Left forelimb (tissue), 1 donor: ENCODE data around the gene POFUT1.
"Not testable (repeated sequence)": the region's sequence is repeated elsewhere in the genome, so short reads cannot be mapped to it uniquely, and the experiment has no call there.

Experiments
- DNase-seq: peaks from one replicate; pipeline ENCODE4 v3.0.0-alpha.2; 2018; ENCODE audit warnings: low spot score

POFUT1 gene

GRCh38 chr20:32234135-32234808 is 26.6 kb downstream of the POFUT1 start:
- DNase-seq, result no peak

DNA sequence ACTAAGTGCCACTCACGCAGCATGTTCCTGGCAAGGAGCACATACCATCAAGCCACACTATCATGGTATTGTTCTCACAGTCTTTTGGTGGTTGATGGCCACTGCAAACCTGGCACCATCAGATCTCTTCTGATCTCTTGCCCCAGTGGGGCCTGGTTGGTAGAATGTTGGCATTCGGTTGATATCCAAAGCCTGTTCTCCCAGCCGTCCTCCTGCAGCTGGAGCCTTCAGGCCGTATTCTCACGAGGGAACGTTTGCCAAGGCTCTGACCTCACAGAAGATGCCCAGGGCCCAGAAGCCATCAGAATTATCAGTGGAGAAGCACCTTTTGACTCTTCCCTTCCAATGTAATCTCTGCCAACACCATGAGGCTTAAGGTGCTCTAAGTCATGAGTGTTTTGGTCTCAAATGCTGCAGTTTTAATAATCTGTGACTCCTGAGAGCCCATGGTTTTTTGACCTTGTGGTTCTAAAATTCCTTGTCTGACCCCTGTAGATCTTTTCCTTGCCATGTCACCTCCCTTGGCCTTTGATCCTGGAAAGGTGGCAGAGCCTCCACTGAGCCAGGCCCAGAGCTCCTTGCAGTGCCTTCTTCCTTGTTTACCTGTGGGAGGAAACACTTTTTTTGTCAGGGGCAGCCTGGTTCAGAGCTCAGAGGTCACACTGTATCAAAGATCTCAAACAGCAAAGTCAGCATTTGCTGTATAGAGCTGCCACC is 27.8 kb downstream of the POFUT1 start:
- DNase-seq, result no peak

- no peak for DNase-seq
These were observed 28.4 kb downstream of the POFUT1 start for GRCh38 chr20:32236048-32236533.

GRCh38 chr20:32236819-32237218 is 29.1 kb downstream of the POFUT1 start:
- no peak for DNase-seq

- DNase-seq, result no peak
These were observed 29.7 kb downstream of the POFUT1 start for GRCh38 chr20:32237419-32237818.

DNA sequence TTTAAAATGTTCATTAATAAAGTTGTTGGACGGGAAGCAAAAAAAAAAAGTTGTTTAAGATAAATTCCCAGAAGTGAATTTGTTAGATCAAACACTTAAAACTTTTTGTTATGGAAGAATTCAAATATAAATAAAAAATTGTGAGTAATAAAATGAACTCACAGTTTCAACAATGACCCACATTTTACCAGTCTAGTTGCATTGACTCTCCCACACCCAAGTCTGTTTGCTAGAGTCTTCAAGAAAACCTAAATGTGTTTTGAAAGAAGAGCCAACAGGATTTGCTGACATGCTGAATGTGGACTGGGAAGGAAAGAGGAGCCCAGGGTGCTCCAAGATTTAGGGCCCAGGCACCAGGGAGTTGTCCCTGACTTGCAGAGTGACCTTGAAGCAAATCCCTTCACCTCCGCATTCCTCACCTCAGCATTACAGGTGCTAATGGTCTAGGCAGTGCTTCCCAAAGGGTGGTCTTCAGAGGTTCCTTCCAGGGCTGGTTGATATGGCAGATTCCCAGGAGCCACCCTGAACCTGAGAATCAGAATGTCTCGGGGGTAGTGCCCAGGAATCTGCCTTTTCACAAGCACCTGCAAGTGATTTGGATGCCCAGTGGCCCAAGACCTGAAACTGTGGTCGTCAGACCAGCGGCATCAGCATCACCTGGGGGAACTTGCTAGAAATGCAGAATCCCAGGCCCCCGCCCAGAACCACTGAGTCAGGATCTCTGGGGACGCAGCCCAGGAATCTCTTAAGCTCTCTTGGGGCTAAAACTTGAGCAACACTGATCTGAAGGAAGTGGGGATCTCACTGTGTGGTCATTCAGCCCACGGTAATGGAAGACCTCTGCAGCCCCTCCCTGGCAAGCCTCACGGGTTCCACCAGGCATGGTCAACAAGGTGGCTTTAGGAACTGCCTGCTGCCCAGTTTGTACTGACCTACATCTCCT is 31.1 kb downstream of the POFUT1 start:
- DNase-seq, result no peak

GRCh38 chr20:32240205-32240604 is 32.5 kb downstream of the POFUT1 start:
- no peak for DNase-seq

DNA sequence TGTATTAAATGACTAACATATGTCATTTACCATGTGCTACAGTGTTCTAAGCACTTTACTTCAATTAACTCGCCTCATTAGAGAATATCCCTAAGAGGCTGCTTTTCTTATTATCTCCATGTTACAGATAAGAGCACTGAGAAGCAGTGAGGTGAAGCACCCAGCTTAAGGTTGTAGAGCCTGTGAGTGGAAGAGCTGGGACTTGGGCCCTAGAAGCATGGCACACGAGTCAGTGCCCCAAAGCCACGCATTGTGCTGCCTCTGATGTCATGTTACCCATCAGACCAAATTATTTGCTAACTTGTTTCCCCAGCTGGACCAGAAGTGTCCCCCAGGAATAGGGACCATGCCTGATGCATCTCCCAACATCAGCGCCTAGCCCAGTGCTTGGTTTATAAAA is 34.1 kb downstream of the POFUT1 start:
- no peak for DNase-seq

- no peak for DNase-seq
These were observed 36.6 kb downstream of the POFUT1 start for GRCh38 chr20:32244150-32244823.

DNA sequence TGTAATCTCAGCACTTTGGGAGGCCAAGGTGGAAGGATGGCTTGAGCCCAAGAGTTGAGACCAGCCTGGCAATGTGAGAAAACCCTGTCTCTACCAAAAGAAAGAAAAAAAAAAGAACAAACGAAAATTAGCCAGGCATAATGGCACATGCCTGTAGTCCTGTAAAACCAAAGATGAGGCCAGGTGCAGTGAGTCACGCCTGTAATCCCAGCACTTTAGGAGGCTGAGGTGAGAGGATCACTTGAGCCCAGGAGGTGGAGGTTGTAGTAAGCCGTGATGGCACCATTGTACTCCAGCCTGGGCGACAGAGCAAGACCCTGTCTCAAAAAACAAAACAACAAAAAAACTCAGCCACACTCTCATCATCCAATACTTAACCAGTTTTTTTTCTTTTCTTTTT is 37.3 kb downstream of the POFUT1 start:
- DNase-seq, result no peak

DNA sequence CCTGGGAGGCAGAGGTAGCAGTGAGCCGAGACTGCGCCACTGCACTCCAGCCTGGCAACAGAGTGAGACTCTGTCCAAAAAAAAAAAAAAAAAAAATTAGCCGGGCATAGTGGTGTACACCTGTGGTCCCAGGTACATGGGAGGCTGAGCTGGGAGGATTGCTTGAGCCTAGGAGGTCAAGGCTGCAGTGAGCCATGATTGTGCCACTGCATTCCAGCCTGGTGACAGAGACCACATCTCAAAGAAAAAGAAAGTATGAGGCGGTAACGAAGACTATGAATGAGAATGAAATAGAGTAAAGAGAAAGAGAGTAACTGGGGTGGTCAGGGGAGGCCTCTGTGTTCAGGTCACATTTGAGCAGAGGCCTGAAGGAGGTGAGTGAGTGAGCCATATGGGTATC is 38.5 kb downstream of the POFUT1 start:
- DNase-seq, result not testable (repeated sequence)

DNA sequence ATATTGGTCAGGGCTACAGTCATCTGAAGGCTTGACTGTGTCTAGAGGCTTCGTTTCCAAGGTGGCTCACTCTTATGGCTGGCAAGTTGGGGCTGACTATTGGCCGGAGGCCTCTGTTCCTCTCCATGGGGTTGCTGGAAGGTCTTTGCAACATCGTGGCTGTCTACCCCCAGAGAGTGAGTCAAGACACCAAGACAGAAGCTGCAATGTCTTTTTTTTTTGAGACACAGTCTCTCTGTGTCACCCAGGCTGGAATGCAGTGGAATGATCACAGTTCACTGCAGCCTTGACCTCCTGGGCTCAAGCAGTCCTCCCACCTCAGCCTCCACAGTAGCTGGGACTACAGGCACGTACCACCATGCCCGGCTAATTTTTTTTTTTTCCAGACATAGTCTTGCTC is 40.4 kb downstream of the POFUT1 start:
- DNase-seq, result no peak

GRCh38 chr20:32249030-32249738 is 41.5 kb downstream of the POFUT1 start:
- no peak for DNase-seq

DNA sequence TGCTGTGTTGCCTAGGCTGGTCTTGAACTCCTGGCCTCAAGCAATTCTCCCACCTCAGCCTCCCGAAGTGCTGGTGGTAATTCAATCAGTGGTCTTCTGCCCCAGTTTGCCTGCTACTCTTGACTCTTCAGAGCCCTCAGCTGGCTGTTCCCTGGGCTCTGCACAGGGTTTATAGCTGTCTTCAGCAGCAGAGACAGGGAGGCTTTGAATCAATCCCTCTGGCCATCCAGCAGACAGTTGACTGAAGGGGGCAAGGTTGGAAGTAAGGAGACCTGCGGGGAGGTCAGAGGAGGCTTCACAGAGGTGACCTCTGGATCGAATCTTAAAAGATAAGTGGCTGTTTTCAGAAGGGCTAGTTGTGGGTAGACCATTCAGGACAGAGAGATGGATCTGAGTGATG is 43.8 kb downstream of the POFUT1 start:
- no peak for DNase-seq

DNA sequence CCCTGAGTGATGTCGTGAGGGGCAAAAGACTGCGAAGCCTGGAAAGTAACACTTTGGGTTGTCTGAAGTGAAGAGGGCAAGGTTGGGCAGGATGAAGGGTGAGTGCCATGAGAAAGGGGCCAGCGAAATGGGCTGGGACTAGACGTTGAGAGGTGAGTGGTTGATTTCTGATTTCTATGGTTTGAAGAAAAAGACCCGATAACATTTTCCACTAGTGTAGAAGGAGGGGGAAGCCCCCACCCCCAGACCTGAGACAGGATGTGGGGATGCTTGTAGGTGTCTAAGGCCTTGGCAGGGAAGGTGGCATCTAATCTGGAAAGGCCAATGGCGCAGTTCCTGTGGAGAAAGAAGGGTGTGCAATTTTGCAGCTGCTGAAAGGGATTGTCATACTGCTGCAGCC is 44.5 kb downstream of the POFUT1 start:
- no peak for DNase-seq

DNA sequence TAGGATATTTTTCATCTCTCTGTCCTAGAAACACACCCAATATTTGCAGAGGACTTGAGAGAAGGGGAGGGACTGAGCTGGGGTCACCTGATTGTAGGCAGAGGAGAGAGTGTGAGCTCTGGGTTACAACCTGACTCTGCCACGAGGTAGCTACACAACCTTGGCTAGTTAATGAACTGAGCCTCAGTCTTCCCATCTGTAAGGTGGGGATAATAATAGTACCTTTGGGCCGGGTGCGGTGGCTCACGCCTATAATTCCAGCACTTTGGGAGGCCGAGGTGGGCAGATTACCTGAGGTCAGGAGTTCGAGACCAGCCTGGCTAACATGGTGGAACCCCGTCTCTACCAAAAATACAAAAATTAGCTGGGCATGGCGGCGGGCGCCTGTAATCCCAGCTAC is 53.3 kb downstream of the POFUT1 start:
- DNase-seq, result not testable (repeated sequence)

GRCh38 chr20:32261644-32262043 is 54.0 kb downstream of the POFUT1 start:
- DNase-seq, result no peak

DNA sequence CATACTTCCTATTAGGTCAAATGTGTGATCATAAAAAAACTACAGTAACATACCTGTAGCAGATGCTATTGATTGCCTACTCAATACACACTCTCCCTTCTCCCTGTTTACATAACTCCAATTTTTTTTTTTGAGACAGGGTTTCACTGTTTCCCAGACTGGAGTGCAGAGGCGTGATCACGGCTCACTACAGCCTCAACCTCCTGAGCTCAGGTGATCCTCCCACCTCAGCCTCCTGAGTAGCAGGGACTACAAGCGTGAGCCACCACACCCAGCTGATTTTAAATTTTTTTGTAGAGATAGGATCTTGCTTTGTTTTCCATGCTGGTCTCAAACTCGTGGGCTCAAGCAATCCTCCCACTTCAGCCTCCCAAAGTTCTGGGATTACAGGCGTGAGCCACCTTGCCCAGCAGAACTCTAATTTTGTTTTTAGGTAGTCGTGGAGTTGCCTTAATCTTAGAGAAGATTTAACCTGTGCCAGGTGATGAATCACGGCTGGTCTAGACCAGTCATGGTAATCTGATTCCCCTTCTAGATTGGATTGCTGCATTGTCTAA is 55.8 kb downstream of the POFUT1 start:
- no peak for DNase-seq

DNA sequence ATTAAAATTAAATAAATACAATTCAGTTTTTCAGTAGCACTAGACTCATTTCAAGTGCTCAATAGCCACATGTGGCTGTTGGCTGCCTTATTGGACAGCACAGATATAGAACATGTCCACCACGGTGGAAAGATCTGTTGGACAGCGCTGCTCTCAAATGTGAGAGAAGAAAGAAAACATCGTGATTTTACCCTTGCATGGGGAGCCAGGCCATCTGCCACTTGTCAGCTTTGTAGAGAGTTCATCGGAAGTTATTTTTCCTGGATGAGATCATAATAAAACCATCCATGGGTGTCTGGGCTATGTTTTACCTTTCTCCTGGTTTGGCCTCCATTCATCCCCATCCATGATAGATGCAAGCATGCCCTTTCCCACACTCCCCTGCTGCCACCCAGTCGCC is 63.9 kb downstream of the POFUT1 start:
- DNase-seq, result no peak

DNA sequence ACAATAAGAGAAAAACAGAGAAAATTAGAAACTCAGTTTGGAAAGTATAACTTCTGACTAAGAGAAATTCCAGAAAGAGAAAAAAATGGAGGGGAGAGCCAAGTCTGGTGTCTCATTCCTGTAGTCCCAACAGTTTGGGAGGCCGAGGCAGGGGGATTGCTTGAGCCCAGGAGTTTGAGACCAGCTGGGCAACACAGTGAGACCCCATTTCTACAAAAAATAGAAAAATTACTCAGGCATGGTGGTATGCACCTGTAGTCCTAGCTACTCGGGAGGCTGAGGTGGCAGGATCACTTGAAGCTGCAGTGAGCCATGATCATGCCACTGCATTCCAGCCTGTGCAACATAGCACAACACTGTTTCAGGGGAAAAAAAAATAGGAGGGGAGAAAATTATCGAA is 66.7 kb downstream of the POFUT1 start:
- DNase-seq, result no peak

- DNase-seq, result not testable (repeated sequence)
These were observed 67.5 kb downstream of the POFUT1 start for GRCh38 chr20:32275163-32275562.
